ENCODE data around the gene CACNB2.

DNA sequence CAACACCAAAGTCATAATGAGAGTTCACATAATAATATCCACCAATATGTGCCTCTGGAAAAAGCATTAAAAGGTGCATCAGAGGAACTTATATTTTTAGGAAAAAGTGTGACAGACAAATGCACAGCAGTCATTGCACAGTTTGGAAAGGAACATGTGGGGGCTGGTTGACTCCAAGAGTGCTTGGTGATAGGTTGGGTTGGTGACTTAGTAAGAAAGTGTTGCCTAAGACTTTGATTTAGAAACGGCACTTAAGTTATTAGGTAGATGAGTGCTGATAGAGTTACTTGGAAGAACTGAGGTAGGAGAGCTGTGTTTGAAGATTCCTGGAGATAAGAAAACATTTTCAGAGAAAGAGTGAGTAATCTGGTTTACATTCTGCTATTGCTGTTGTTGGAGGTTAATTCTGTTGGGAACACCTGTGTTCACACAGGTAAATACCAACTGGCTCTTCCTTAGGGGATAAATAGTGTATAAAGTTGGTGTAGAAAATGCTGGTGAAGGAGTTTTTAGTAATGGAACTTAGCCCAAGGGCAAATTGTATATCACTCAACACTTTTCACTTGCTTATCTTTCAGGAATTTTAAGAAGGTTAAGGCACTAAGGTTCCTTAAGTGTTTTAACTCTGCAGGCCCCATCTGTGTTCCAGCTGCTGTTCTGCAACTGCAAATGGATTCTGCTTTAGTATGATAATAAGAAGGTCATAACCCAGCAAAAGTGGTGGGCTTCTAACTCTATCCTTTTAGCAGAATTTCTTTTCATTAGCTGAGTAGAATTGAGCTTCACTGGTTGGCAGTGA, 315.1 kb downstream of the CACNB2 start:
- no peak for TF ChIP-seq POLR2AphosphoS5 (IDR thresholded peaks at IDR 0.05; ENCODE audit: low read depth, low read length)
- TF ChIP-seq, protein P1, sequence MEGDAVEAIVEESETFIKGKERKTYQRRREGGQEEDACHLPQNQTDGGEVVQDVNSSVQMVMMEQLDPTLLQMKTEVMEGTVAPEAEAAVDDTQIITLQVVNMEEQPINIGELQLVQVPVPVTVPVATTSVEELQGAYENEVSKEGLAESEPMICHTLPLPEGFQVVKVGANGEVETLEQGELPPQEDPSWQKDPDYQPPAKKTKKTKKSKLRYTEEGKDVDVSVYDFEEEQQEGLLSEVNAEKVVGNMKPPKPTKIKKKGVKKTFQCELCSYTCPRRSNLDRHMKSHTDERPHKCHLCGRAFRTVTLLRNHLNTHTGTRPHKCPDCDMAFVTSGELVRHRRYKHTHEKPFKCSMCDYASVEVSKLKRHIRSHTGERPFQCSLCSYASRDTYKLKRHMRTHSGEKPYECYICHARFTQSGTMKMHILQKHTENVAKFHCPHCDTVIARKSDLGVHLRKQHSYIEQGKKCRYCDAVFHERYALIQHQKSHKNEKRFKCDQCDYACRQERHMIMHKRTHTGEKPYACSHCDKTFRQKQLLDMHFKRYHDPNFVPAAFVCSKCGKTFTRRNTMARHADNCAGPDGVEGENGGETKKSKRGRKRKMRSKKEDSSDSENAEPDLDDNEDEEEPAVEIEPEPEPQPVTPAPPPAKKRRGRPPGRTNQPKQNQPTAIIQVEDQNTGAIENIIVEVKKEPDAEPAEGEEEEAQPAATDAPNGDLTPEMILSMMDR (IDR thresholded peaks at IDR 0.05) = no peak
- TF ChIP-seq SIN3A (IDR thresholded peaks at IDR 0.05; ENCODE audit: borderline replicate concordance, insufficient read depth, low read depth, low read length) = no peak

Measured in Panc1 (cell line).